Thoracic aorta (tissue), 2 donors: Measurements from ENCODE around the gene CLEC3A. TPM values are rescaled to one million over a fixed set of nuclear protein-coding genes. Genes with fewer than 3 reads are reported as not detected.

ENCODE experiments used
- ATAC-seq: fragments of 150-250 bp; one replicate; pipeline ENCODE4 v1.8.0; 2017; ENCODE audit warnings: low read depth; ENCODE audit not compliant: insufficient number of reproducible peaks, low FRiP score
- DNase-seq: peaks from one replicate; pipeline ENCODE4 v3.0.0-alpha.2; 2020; ENCODE audit warnings: low spot score
- H3K27ac ChIP-seq, 2 donors: fragments of 200-600 bp; sonication (generic); 1 replicate in 1 of 2; 2 replicates in 1 of 2; pipeline ENCODE4 v1.5.1; 2016; ENCODE audit warnings: mild to moderate bottlenecking in 2 of 2, moderate library complexity in 2 of 2
- H3K27me3 ChIP-seq: fragments of 200-600 bp; sonication (generic); replicated peaks from 2 replicates; pipeline ENCODE4 v1.6.0; 2016; ENCODE audit warnings: mild to moderate bottlenecking; ENCODE audit not compliant: insufficient read depth
- H3K36me3 ChIP-seq: fragments of 200-600 bp; sonication (generic); one replicate; pipeline ENCODE4 v1.5.1; 2016
- H3K4me1 ChIP-seq, 2 donors: fragments of 200-600 bp; sonication (generic); 1 replicate in 1 of 2; 2 replicates in 1 of 2; pipeline versions ENCODE4 v1.5.1 to v1.6.0; 2016; ENCODE audit warnings: low read depth in 2 of 2, mild to moderate bottlenecking in 1 of 2; ENCODE audit not compliant: control insufficient read depth in 1 of 2
- H3K4me3 ChIP-seq: fragments of 200-600 bp; sonication (generic); 2 replicates; pipeline ENCODE4 v1.5.1; 2016; ENCODE audit warnings: mild to moderate bottlenecking
- H3K9me3 ChIP-seq: fragments of 200-600 bp; sonication (generic); 2 replicates; pipeline ENCODE4 v1.5.1; 2016
- CTCF ChIP-seq: fragments of 200-600 bp; sonication (generic); IDR thresholded peaks from one replicate; pipeline ENCODE4 v1.5.1; 2019; ENCODE audit warnings: antibody characterized with exemption
- total RNA-seq, 2 donors: library from RNA; depleted of rRNA; stranded (reverse); fragments of >200 nt; gene quantifications; one replicate each; pipeline versions ENCODE4 v1.1.0 to v1.2.3, GENCODE V29; 2016

The CLEC3A gene
- total RNA-seq, 2 donors from 2014 or later = not detected

- TF ChIP-seq CTCF = no peak
- H3K4me1 ChIP-seq = no peaks in the 10 kb centered on the region
- no peak overlapping the region for H3K4me3 ChIP-seq
- H3K36me3 ChIP-seq = no peaks in the 10 kb centered on the region
- ATAC-seq (no peak), DNase-seq (no peak)
- no peak overlapping the region for H3K27ac ChIP-seq
- no peaks in the 10 kb centered on the region for H3K9me3 ChIP-seq
- no peaks in the 10 kb centered on the region for H3K27me3 ChIP-seq
Observed at GRCh38 chr16:78025631-78026030, 3.3 kb downstream of the CLEC3A start.

- DNase-seq (no peak), ATAC-seq (no peak)
- no peaks in the 10 kb centered on the region for H3K36me3 ChIP-seq
- no peak overlapping the region for H3K4me3 ChIP-seq
- no peaks in the 10 kb centered on the region for H3K9me3 ChIP-seq
- no peak overlapping the region for H3K27ac ChIP-seq
- H3K4me1 ChIP-seq = no peaks in the 10 kb centered on the region
- TF ChIP-seq CTCF = no peak
- no peaks in the 10 kb centered on the region for H3K27me3 ChIP-seq
Observed at GRCh38 chr16:78028018-78028417, 5.7 kb downstream of the CLEC3A start.

- Histone ChIP-seq H3K4me1 (peaks cover 0 to 19% of the 10 kb centered on the region in 2 donors), H3K27ac (no peak overlapping the region), H3K36me3 (no peaks in the 10 kb centered on the region), H3K27me3 (no peaks in the 10 kb centered on the region), H3K9me3 (no peaks in the 10 kb centered on the region), H3K4me3 (no peak overlapping the region)
- no peak for TF ChIP-seq CTCF
- ATAC-seq (no peak), DNase-seq (no peak)
Observed at GRCh38 chr16:78034530-78034929, 12.2 kb downstream of the CLEC3A start.

GRCh38 chr16:78035012-78035411, 12.7 kb downstream of the CLEC3A start:
- Histone ChIP-seq H3K36me3 (no peaks in the 10 kb centered on the region), H3K27me3 (no peaks in the 10 kb centered on the region), H3K4me3 (no peak overlapping the region), H3K27ac (no peak overlapping the region), H3K9me3 (no peaks in the 10 kb centered on the region), H3K4me1 (peaks cover 0 to 19% of the 10 kb centered on the region in 2 donors)
- no peak for DNase-seq
- TF ChIP-seq CTCF = no peak
- no peak for ATAC-seq

- no peak for TF ChIP-seq CTCF
- DNase-seq (no peak), ATAC-seq (no peak)
- H3K27ac ChIP-seq = no peak overlapping the region
- no peaks in the 10 kb centered on the region for H3K9me3 ChIP-seq
- no peak overlapping the region for H3K4me3 ChIP-seq
- no peaks in the 10 kb centered on the region for H3K27me3 ChIP-seq
- H3K36me3 ChIP-seq = no peaks in the 10 kb centered on the region
- H3K4me1 ChIP-seq = peaks cover 0 to 6% of the 10 kb centered on the region in 2 donors
Observed at GRCh38 chr16:78040396-78040795, 18.0 kb downstream of the CLEC3A start.
